Sigmoid colon (tissue), 7 donors: Measurements from ENCODE around the gene CUL9. TPM values are rescaled to one million over a fixed set of nuclear protein-coding genes. Genes with fewer than 3 reads are reported as not detected.
A peak's percentile ranks its signal among the peaks of the same experiment; 100 is the strongest.

Experiments
- DNase-seq: peaks from one replicate; pipeline ENCODE4 v3.0.0-alpha.2; 2019
- H3K27ac ChIP-seq, 4 donors: fragments of 200-600 bp; sonication (generic); one replicate each; pipeline ENCODE4 v1.5.1; 2016 to 2019; ENCODE audit warnings: mild to moderate bottlenecking in 1 of 4
- H3K27me3 ChIP-seq, 3 donors: fragments of 200-600 bp; sonication (generic); one replicate each; pipeline ENCODE4 v1.5.1; 2019; ENCODE audit warnings: mild to moderate bottlenecking in 1 of 3
- H3K36me3 ChIP-seq, 4 donors: fragments of 200-600 bp; sonication (generic); one replicate each; pipeline ENCODE4 v1.5.1; 2016 to 2019
- H3K4me1 ChIP-seq, 4 donors: fragments of 200-600 bp; sonication (generic); one replicate each; pipeline ENCODE4 v1.5.1; 2017 to 2019
- H3K4me3 ChIP-seq, 4 donors: fragments of 200-600 bp; sonication (generic); one replicate each; pipeline ENCODE4 v1.5.1; 2017 to 2019; ENCODE audit warnings: mild to moderate bottlenecking in 2 of 4, moderate library complexity in 1 of 4
- H3K9me3 ChIP-seq, 4 donors: fragments of 200-600 bp in 3 of 4; sonication (generic) in 3 of 4; one replicate each; pipeline versions ENCODE4 v1.5.1 to v1.6.1; 2013 to 2019
- CTCF ChIP-seq, 4 experiments: fragments of 450-650 bp in 3 of 4; fragments of 200-600 bp in 1 of 4; IDR thresholded peaks; one replicate each; pipeline ENCODE4 v1.5.1; 2016 to 2019; ENCODE audit warnings: antibody characterized with exemption in 4 of 4, mild to moderate bottlenecking in 3 of 4, moderate library complexity in 2 of 4
- EP300 ChIP-seq, 4 donors: sonication (generic); formaldehyde crosslinking; IDR thresholded peaks; one replicate each; pipeline ENCODE4 v1.6.1; 2017; ENCODE audit warnings: antibody characterized with exemption in 4 of 4
- POLR2A ChIP-seq, 2 donors: fragments of 450-650 bp; IDR thresholded peaks; one replicate each; pipeline ENCODE4 v1.6.1; 2016; ENCODE audit warnings: antibody characterized with exemption in 2 of 2, mild to moderate bottlenecking in 2 of 2, moderate library complexity in 2 of 2
- POLR2AphosphoS5 ChIP-seq, 4 donors: sonication (generic); formaldehyde crosslinking; IDR thresholded peaks; one replicate each; pipeline ENCODE4 v1.6.1; 2017; ENCODE audit warnings: antibody characterized with exemption in 4 of 4
- WGBS, 2 donors: extraction: QIAGEN DNeasy Blood & Tissue Kit; methylation state at CpG; one replicate each; pipeline ENCODE4 v1.1.7; 2013; 5-methylcytosine and 5-hydroxymethylcytosine counted together
- intact Hi-C: fragments of 100-400 bp; cut with DNase I; formaldehyde crosslinking; loops from one replicate; pipeline ENCODE4 v1.15.1; 2023
- polyA plus RNA-seq, 3 donors: library from polyadenylated mRNA; stranded (reverse); fragments of 200-250 nt; gene quantifications; one replicate each; pipeline ENCODE4 v1.2.3, GENCODE V29; 2013
- total RNA-seq, 4 donors: library from RNA; depleted of rRNA; stranded (reverse); fragments of >200 nt; gene quantifications; one replicate each; pipeline ENCODE4 v1.1.0, GENCODE V29; 2016
- donor health status: healthy with polysubstance abuse.
- donor health status: Bipolar disorder and iron deficiency.
- donor health status: healthy.

Gene CUL9
- total and polyA plus RNA-seq, 7 donors, result 5.1 to 49.6 (median 28.2) TPM

GRCh38 chr6:43175676-43176422 is 6.1 kb upstream of the CUL9 start:
- H3K27me3 ChIP-seq, result no peaks in the 10 kb centered on the region
- 90 to 92% methylated on average over 11 of the region's 11 CpGs for WGBS, 2 donors
- intact Hi-C loops, result loop anchor here (10.0 kb wide), 1 partner anchor 339 kb away; the partner anchor contains the start of genes LRRC73, POLR1C and YIPF3
- H3K4me1 ChIP-seq, result peaks cover 0 to 48% (median 42%) of the 10 kb centered on the region in 4 donors
- TF ChIP-seq EP300 (IDR thresholded peaks at IDR 0.05) (no peak), POLR2AphosphoS5 (IDR thresholded peaks at IDR 0.05) (no peak), POLR2A (IDR thresholded peaks at IDR 0.05) (no peak), CTCF (IDR thresholded peaks at IDR 0.05) (no peak)
- DNase-seq, result no peak
- H3K9me3 ChIP-seq, result no peaks in the 10 kb centered on the region
- H3K4me3 ChIP-seq, result no peak overlapping the region
- peaks cover 35 to 60% (median 41%) of the 10 kb centered on the region in 4 donors for H3K36me3 ChIP-seq
- peak overlapping the region; percentile 99 to 100 (median 100) for H3K27ac ChIP-seq

- TF ChIP-seq POLR2AphosphoS5 (IDR thresholded peaks at IDR 0.05), result no peak
- no peak for TF ChIP-seq POLR2A (IDR thresholded peaks at IDR 0.05)
- no peak for TF ChIP-seq CTCF (IDR thresholded peaks at IDR 0.05)
- no peak for TF ChIP-seq EP300 (IDR thresholded peaks at IDR 0.05)
- 96 to 97% methylated on average over 6 of the region's 6 CpGs for WGBS, 2 donors
- peaks cover 0 to 53% (median 45%) of the 10 kb centered on the region in 4 donors for H3K4me1 ChIP-seq
- H3K27me3 ChIP-seq, result no peaks in the 10 kb centered on the region
- peak overlapping the region; percentile 99 to 100 (median 100) for H3K27ac ChIP-seq
- no peak for DNase-seq
- no peaks in the 10 kb centered on the region for H3K9me3 ChIP-seq
- intact Hi-C loops, result loop anchor here (10.0 kb wide), 1 partner anchor 338 kb away; the partner anchor contains the start of genes LRRC73, POLR1C and YIPF3
- H3K4me3 ChIP-seq, result no peak overlapping the region
- H3K36me3 ChIP-seq, result peaks cover 35 to 60% (median 41%) of the 10 kb centered on the region in 4 donors
Observed at GRCh38 chr6:43176423-43176786, 5.6 kb upstream of the CUL9 start.

- H3K27ac ChIP-seq, result peak overlapping the region in 2 of 4 donors; percentile 43 to 57
- H3K36me3 ChIP-seq, result peaks cover 35 to 60% (median 41%) of the 10 kb centered on the region in 4 donors
- H3K4me3 ChIP-seq, result no peak overlapping the region
- DNase-seq, result no peak
- intact Hi-C loops, result loop anchor here (10.0 kb wide), 1 partner anchor 337 kb away; the partner anchor contains the start of genes LRRC73, POLR1C and YIPF3
- no peaks in the 10 kb centered on the region for H3K9me3 ChIP-seq
- no peaks in the 10 kb centered on the region for H3K27me3 ChIP-seq
- H3K4me1 ChIP-seq, result peaks cover 0 to 59% (median 49%) of the 10 kb centered on the region in 4 donors
- TF ChIP-seq CTCF (IDR thresholded peaks at IDR 0.05) (no peak), POLR2AphosphoS5 (IDR thresholded peaks at IDR 0.05) (no peak), POLR2A (IDR thresholded peaks at IDR 0.05) (no peak), EP300 (IDR thresholded peaks at IDR 0.05) (no peak)
- WGBS, 2 donors, result 91 to 92% methylated on average over 12 of the region's 12 CpGs
Observed at GRCh38 chr6:43178150-43178549, 3.8 kb upstream of the CUL9 start.

- peaks cover 35 to 62% (median 41%) of the 10 kb centered on the region in 4 donors for H3K36me3 ChIP-seq
- DNase-seq, result no peak
- H3K27me3 ChIP-seq, result no peaks in the 10 kb centered on the region
- H3K4me3 ChIP-seq, result no peak overlapping the region
- no peaks in the 10 kb centered on the region for H3K9me3 ChIP-seq
- H3K27ac ChIP-seq, result peak overlapping the region in 3 of 4 donors; percentile 1 to 86 (median 6)
- peaks cover 0 to 59% (median 41%) of the 10 kb centered on the region in 4 donors for H3K4me1 ChIP-seq
- WGBS, 2 donors, result 90 to 93% methylated on average over 20 of the region's 20 CpGs
- TF ChIP-seq CTCF (IDR thresholded peaks at IDR 0.05), result no peak
- intact Hi-C loops, result loop anchor here (10.0 kb wide), 1 partner anchor 336 kb away; the partner anchor contains the start of genes LRRC73, POLR1C and YIPF3
Observed at GRCh38 chr6:43178951-43179830, 2.8 kb upstream of the CUL9 start.
